K562 (cell line): ENCODE data around the gene FUT8. TPM values are rescaled to one million over a fixed set of nuclear protein-coding genes. Genes with fewer than 3 reads are reported as not detected.

ENCODE experiments used
- ATAC-seq: fragments of 200-7000 bp; cut with Tn5 transposase; 3 replicates; pipeline ENCODE4 v1.9.1; 2020; ENCODE audit warnings: moderate library complexity
- Bru-seq: library from RNA; stranded (reverse); fragments of 400-500 nt; gene quantifications from one replicate; lab custom pipeline; 2021; lab: Mats Ljungman, UMichigan
- BruChase-seq, 2 experiments: library from RNA; stranded (reverse); fragments of 400-500 nt; gene quantifications; one replicate each; lab custom pipeline; 2021; lab: Mats Ljungman, UMichigan
- BruUV-seq: library from RNA; stranded (reverse); fragments of 400-500 nt; replicated peaks from 2 replicates; lab custom pipeline; 2021; lab: Mats Ljungman, UMichigan
- CTCF ChIA-PET: fragments of 300-600 bp; formaldehyde crosslinking; extraction: SDS; loops from one replicate; lab custom pipeline; 2021; ENCODE audit warnings: low intra/inter-chr PET ratio; lab: Yijun Ruan, JAX
- POLR2A ChIA-PET: fragments of 300-600, 350-650 bp; sonication (Branson Sonifier 250); formaldehyde crosslinking; extraction: SDS; loops from one replicate; lab custom pipeline; 2021; ENCODE audit warnings: antibody characterized with exemption, inconsistent platforms; lab: Yijun Ruan, JAX
- DNase-seq, 4 experiments: peaks; one replicate each; pipeline versions ENCODE4 v3.0.0 to v3.0.0-alpha.2; 2011 to 2018; ENCODE audit warnings: low spot score in 3 of 4, mixed read lengths in 3 of 4; ENCODE audit errors: extremely low read depth in 1 of 4
- FAIRE-seq: peaks from 2 replicates; lab custom pipeline; 2011; peaks lifted over from hg19 to GRCh38; lab: Jason Lieb, UNC
- H2AFZ ChIP-seq: 2 replicates; pipeline ENCODE4 v1.6.0; 2011; ENCODE audit warnings: low read depth, low read length, control low read depth, inconsistent platforms
- H3K27ac ChIP-seq: fragments of 200-600 bp; 3 replicates; pipeline ENCODE4 v1.8.0; 2011; ENCODE audit warnings: low read depth, mild to moderate bottlenecking, control low read depth, inconsistent platforms, low read length, moderate library complexity, mixed read lengths; ENCODE audit errors: extremely low read depth
- H3K27me3 ChIP-seq, 2 experiments: fragments of 300-600 bp in 1 of 2; 2 replicates in 1 of 2; 3 replicates in 1 of 2; pipeline versions ENCODE4 v1.6.0 to v1.8.0; 2011; ENCODE audit warnings: inconsistent platforms in 2 of 2, low read length in 2 of 2, mild to moderate bottlenecking in 1 of 2, mixed read lengths in 1 of 2, moderate library complexity in 1 of 2; ENCODE audit not compliant: control insufficient read depth in 2 of 2, insufficient read depth in 2 of 2
- H3K36me3 ChIP-seq: fragments of 300-600 bp; 3 replicates; pipeline ENCODE4 v1.8.0; 2011; ENCODE audit warnings: mild to moderate bottlenecking, low read length, inconsistent platforms; ENCODE audit not compliant: control insufficient read depth, insufficient read depth
- H3K4me1 ChIP-seq, 2 experiments: fragments of 200-600 bp in 1 of 2; replicated peaks in 1 of 2; 2 replicates in 1 of 2; 3 replicates in 1 of 2; pipeline versions ENCODE4 v1.5.1 to v1.8.0; 2011; ENCODE audit warnings: inconsistent platforms in 2 of 2, low read length in 2 of 2, mild to moderate bottlenecking in 1 of 2, mixed read lengths in 1 of 2, moderate library complexity in 1 of 2; ENCODE audit not compliant: control insufficient read depth in 2 of 2, insufficient read depth in 2 of 2
- H3K4me2 ChIP-seq: 2 replicates; pipeline ENCODE4 v1.6.1; 2011; ENCODE audit warnings: low read length, control low read depth, inconsistent platforms, mixed read lengths; ENCODE audit not compliant: insufficient read depth
- H3K4me3 ChIP-seq: fragments of 200-600 bp; sonication (generic), shearing (Covaris generic); 2 replicates; pipeline ENCODE4 v1.5.1; 2016; ENCODE audit warnings: control low read depth, inconsistent platforms
- H3K79me2 ChIP-seq: fragments of 200-600 bp; 3 replicates; pipeline ENCODE4 v1.8.0; 2011; ENCODE audit warnings: low read length, inconsistent platforms; ENCODE audit not compliant: control insufficient read depth, insufficient read depth
- H3K9ac ChIP-seq, 2 experiments: 2 replicates each; pipeline versions ENCODE4 v1.6.0 to v1.6.1; 2011; ENCODE audit warnings: low read depth in 2 of 2, low read length in 2 of 2, control low read depth in 1 of 2, inconsistent platforms in 1 of 2, mild to moderate bottlenecking in 1 of 2, mixed read lengths in 1 of 2; ENCODE audit not compliant: insufficient read depth in 1 of 2
- H3K9me1 ChIP-seq: one replicate; pipeline ENCODE4 v1.6.0; 2011; ENCODE audit warnings: inconsistent platforms, mild to moderate bottlenecking, low read length, moderate library complexity; ENCODE audit not compliant: control insufficient read depth, insufficient read depth
- H3K9me3 ChIP-seq: replicated peaks from 2 replicates; pipeline ENCODE4 v1.5.1; 2011; ENCODE audit warnings: low read depth, low read length, inconsistent platforms; ENCODE audit not compliant: control insufficient read depth, insufficient read depth
- H4K20me1 ChIP-seq: replicated peaks from 2 replicates; pipeline ENCODE4 v1.6.1; 2011; ENCODE audit warnings: low read length, inconsistent platforms, mixed read lengths; ENCODE audit not compliant: control insufficient read depth, insufficient read depth
- CTBP1 ChIP-seq: fragments of 450-650 bp; IDR thresholded peaks from 2 replicates; pipeline ENCODE4 v1.6.1; 2016; ENCODE audit warnings: borderline replicate concordance
- KAT7 ChIP-seq: sonication (generic); formaldehyde crosslinking; IDR thresholded peaks from 2 replicates; pipeline ENCODE4 v1.8.0; 2022; ENCODE audit warnings: missing genetic modification reagents, mild to moderate bottlenecking, borderline replicate concordance
- KLF10 ChIP-seq: fragments of 250-450 bp; sonication (Bioruptor Pico); IDR thresholded peaks from 2 replicates; pipeline ENCODE4 v1.6.1; 2021; ENCODE audit warnings: matching md5 sums
- RBM17 ChIP-seq: fragments of 200-400 bp; formaldehyde crosslinking; IDR thresholded peaks from 2 replicates; pipeline ENCODE4 v1.6.1; 2017; ENCODE audit warnings: low read depth, mild to moderate bottlenecking, low read length, borderline replicate concordance
- SREBF2 ChIP-seq: sonication (generic); formaldehyde crosslinking; IDR thresholded peaks from 2 replicates; pipeline ENCODE4 v1.4.0; 2020; ENCODE audit warnings: mild to moderate bottlenecking, missing genetic modification reagents
- TBP ChIP-seq: optimal IDR thresholded peaks from 2 replicates; pipeline ENCODE3; 2011; ENCODE audit warnings: low read depth, low read length, improper control_type of control experiment
- ZMIZ1 ChIP-seq, 2 experiments: fragments of 150-350 bp in 1 of 2; IDR thresholded peaks; 2 replicates each; pipeline ENCODE4 v1.6.1; 2012 to 2016; ENCODE audit warnings: low read depth in 2 of 2, low read length in 2 of 2, mild to moderate bottlenecking in 1 of 2, moderate library complexity in 1 of 2
- WGBS: fragments of 100-300 bp; shearing (Covaris generic); methylation state at CpG from one replicate; pipeline ENCODE4 v1.1.6; 2016; ENCODE audit warnings: low coverage, mixed read lengths; ENCODE audit not compliant: insufficient coverage; ENCODE audit errors: missing lambda C conversion rate; 5-methylcytosine and 5-hydroxymethylcytosine counted together
- in situ Hi-C: fragments of 300-500 bp; cut with MboI; formaldehyde crosslinking; loops from 4 replicates; pipeline ENCODE4 v1.15.0; 2018; ENCODE audit warnings: inconsistent platforms, mixed read lengths
- intact Hi-C: fragments of 100-400 bp; cut with micrococcal nuclease; formaldehyde crosslinking; loops from 2 replicates; pipeline ENCODE4 v1.14.2; 2022
- long read RNA-seq, 3 experiments: library from polyadenylated mRNA in 2 of 3; library from RNA in 1 of 3; unstranded in 2 of 3; stranded (forward) in 1 of 3; transcript quantifications; one replicate each; pipeline ENCODE4 v2.0.0, GENCODE V29; 2019 to 2022
- polyA minus RNA-seq, 3 experiments: library from RNA; depleted of rRNA, polyadenylated mRNA; stranded (reverse); fragments of >200 nt; gene quantifications; 2 replicates each; pipeline ENCODE4 v1.2.3, GENCODE V29; 2011
- polyA plus RNA-seq, 8 experiments: library from polyadenylated mRNA; depleted of rRNA in 4 of 8; stranded (reverse) in 5 of 8; unstranded in 3 of 8; fragments of >200 nt; fragmentation: Nextera tagmentation in 2 of 8; fragmentation: Illumina TruSeq in 1 of 8; extraction: Ambion mirVana in 2 of 8; extraction: Trizol in 1 of 8; gene quantifications; 2 replicates each; pipeline versions ENCODE4 v1.2.1 to v1.2.3, GENCODE V29; 2011 to 2014; ENCODE audit warnings: inconsistent platforms in 1 of 8, missing spikeins in 1 of 8
- total RNA-seq, 7 experiments: library from RNA; depleted of rRNA in 6 of 7; stranded (reverse); fragments of >200 nt in 6 of 7; fragmentation: Illumina TruSeq in 2 of 7; extraction: Trizol in 2 of 7; gene quantifications; 2 replicates each; pipeline versions ENCODE4 v1.2.1 to v1.2.3, GENCODE V29; 2011 to 2021; ENCODE audit warnings: low replicate concordance in 1 of 7
- TF ChIP-seq, protein P1 (sequence below): sonication (generic); formaldehyde crosslinking; IDR thresholded peaks from 2 replicates; pipeline ENCODE4 v1.8.0; 2022; ENCODE audit warnings: mild to moderate bottlenecking, missing genetic modification reagents

FUT8 gene
- 12.8 and 21.0 TPM in 2 replicates for total RNA-seq (2011; cell fraction: chromatin; rRNA removed; ENCODE audit: low replicate concordance)
- 9.8 and 10.1 TPM in 2 replicates for total RNA-seq (2011; cell fraction: nucleolus; rRNA removed)
- total RNA-seq (2011; cell fraction: nucleoplasm; rRNA removed): 13.3 and 16.0 TPM in 2 replicates
- total RNA-seq (2014; rRNA removed): 7.8 and 9.1 TPM in 2 replicates
- total RNA-seq (2014; rRNA removed; fragmentation: Illumina TruSeq; extraction: Trizol): 10.6 and 11.9 TPM in 2 replicates
- total RNA-seq (2015; rRNA removed; fragmentation: Illumina TruSeq; extraction: Trizol): 14.7 and 15.2 TPM in 2 replicates
- total RNA-seq (2021): 13.3 and 14.2 TPM in 2 replicates
- polyA plus RNA-seq (2011; rRNA removed): 7.2 and 8.0 TPM in 2 replicates
- polyA plus RNA-seq (2011; cell fraction: cytosol; rRNA removed): 3.6 and 6.1 TPM in 2 replicates
- polyA plus RNA-seq (2011; cell fraction: nucleus; rRNA removed): 4.1 and 4.7 TPM in 2 replicates
- polyA plus RNA-seq (2012): 8.2 and 10.1 TPM in 2 replicates
- polyA plus RNA-seq (2014; fragmentation: Illumina TruSeq; extraction: Trizol): 8.6 and 11.0 TPM in 2 replicates
- 1 to 10 TPM; 4.1 to 6.0 TPM for polyA plus RNA-seq (2014; fragmentation: Nextera tagmentation; extraction: Ambion mirVana)
- polyA plus RNA-seq (2014; rRNA removed): 6.0 and 7.1 TPM in 2 replicates
- polyA minus RNA-seq (2011; rRNA and poly(A)+ RNA removed): 13.7 and 19.0 TPM in 2 replicates
- polyA minus RNA-seq (2011; cell fraction: cytosol; rRNA and poly(A)+ RNA removed): 3.4 and 3.8 TPM in 2 replicates
- polyA minus RNA-seq (2011; cell fraction: nucleus; rRNA and poly(A)+ RNA removed): 7.3 and 12.3 TPM in 2 replicates
- percentile 58 among the genes with signal in this experiment for Bru-seq, nascent RNA
- percentile 54 among the genes with signal in this experiment for BruChase-seq, experiment 1, labeled RNA remaining after a 2-hour chase
- percentile 54 among the genes with signal in this experiment for BruChase-seq, experiment 2, labeled RNA remaining after a 6-hour chase
- long read RNA-seq, experiment 1, full-length matches to known transcripts: 4 of 22 reads
- long read RNA-seq, experiment 1, partial matches to known transcripts: 1 of 22 reads
- long read RNA-seq, experiment 1, other reads (novel, unspliced or antisense): 17 of 22 reads
- long read RNA-seq, experiment 2, partial matches to known transcripts: 0 of 2 reads
- long read RNA-seq, experiment 2, other reads (novel, unspliced or antisense): 2 of 2 reads
- long read RNA-seq, experiment 3, full-length matches to known transcripts: 1 of 2 reads
- long read RNA-seq, experiment 3, partial matches to known transcripts: 0 of 2 reads
- long read RNA-seq, experiment 3, other reads (novel, unspliced or antisense): 1 of 2 reads

DNA sequence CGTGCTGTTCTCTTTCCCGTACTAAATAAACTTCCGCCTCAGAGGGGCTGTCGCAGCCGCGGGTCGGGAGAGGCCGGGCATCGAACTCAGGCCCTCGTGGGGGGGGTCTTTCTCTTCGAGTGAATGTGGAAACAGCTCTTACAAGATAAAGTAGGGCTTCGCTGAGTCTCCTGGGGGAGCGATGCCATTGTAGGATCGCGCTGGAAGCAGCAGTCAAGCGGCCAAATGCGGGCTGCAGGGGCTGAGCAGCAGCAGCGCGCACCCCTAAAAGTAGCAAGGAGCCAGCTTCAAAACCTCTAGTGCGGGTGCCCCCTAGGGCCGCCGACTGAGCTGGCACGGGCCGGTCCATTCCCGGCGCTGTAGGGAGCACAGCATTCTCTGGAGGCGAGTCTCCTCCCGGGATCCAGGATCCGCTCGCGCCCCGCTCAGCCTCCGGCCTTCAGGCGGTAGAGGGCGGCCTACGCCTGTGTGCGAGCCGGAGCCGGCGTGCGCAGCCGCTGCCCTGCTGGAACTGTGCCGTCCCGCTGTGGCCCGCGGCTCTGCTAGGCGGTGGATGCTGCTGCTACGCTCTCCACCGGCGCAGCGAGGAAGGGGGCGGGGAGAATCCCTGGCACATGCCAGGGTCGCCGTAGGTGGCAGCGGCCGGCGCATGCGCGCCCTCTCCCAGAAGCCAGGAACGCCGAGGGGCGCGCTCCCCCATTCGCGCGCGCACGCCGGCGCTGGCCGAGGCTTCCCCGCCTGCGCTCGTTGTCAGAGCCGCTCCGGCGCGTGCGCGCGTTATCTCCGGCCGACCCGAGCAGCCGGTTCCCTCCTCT, at the start of gene FUT8:
FUT8 (plus strand) TSS at position 699 of the 815 bp plus-strand sequence. CDS start 148,834 bp downstream, outside the sequence.
- POLR2A ChIA-PET: interaction anchor here (0.5 to 1.3 kb wide), 4 partner anchors 12 to 417 kb away, joined by 3 to 4 read pairs (median 4); no protein-coding TSS in a partner anchor
- intact Hi-C loops (loop anchor here (10.0 kb wide), 2 partner anchors 187 to 653 kb away; no protein-coding TSS in a partner anchor), in situ Hi-C loops (loop anchor here (25.0 kb wide), 3 partner anchors 425 to 650 kb away; no protein-coding TSS in a partner anchor)
- ATAC-seq (peak; percentile 90), FAIRE-seq (no peak), DNase-seq (peak; percentile 35 to 67 (median 44))
- no TSS peak for BruUV-seq
- peak within 1 kb of the TSS; percentile 84 for H2AFZ ChIP-seq
- peaks cover 28% of the 10 kb centered on the region for H3K79me2 ChIP-seq
- CTCF ChIA-PET: interaction anchor here (0.6 to 0.7 kb wide), 2 partner anchors 182 to 547 kb away, joined by 3 read pairs; no protein-coding TSS in a partner anchor
- peak within 1 kb of the TSS; percentile 49; the same call in 2 of the 3 replicates for H3K27ac ChIP-seq
- peak within 1 kb of the TSS; percentile 63 for H3K4me2 ChIP-seq
- H4K20me1 ChIP-seq: no peaks in the 10 kb centered on the region
- WGBS: 39% methylated on average over 15 of the region's 85 CpGs
- H3K4me3 ChIP-seq: peak within 1 kb of the TSS; percentile 57
- H3K4me1 ChIP-seq: peaks cover 0 to 17% of the 10 kb centered on the region in 2 experiments; a peak in 1 of 5 replicates
- no peaks in the 10 kb centered on the region for H3K36me3 ChIP-seq
- H3K27me3 ChIP-seq: no peaks in the 10 kb centered on the region
- peak within 1 kb of the TSS; percentile 60 to 91 for H3K9ac ChIP-seq
- H3K9me3 ChIP-seq: no peaks in the 10 kb centered on the region
- no peaks in the 10 kb centered on the region for H3K9me1 ChIP-seq
- TF ChIP-seq SREBF2: no peak
- no peak for TF ChIP-seq RBM17
- peak; percentile 80; the same call in 1 of the 2 replicates for TF ChIP-seq KAT7 (CRISPR knock-in tag)
- peak; percentile 23 for TF ChIP-seq TBP
- peak; percentile 60; the same call in 1 of the 2 replicates for TF ChIP-seq CTBP1
- no peak for TF ChIP-seq KLF10
- TF ChIP-seq ZMIZ1 (IDR thresholded peaks at IDR 0.05; ENCODE audit: low read depth in 2 of 2, low read length in 2 of 2): no peak
- TF ChIP-seq, protein P1, sequence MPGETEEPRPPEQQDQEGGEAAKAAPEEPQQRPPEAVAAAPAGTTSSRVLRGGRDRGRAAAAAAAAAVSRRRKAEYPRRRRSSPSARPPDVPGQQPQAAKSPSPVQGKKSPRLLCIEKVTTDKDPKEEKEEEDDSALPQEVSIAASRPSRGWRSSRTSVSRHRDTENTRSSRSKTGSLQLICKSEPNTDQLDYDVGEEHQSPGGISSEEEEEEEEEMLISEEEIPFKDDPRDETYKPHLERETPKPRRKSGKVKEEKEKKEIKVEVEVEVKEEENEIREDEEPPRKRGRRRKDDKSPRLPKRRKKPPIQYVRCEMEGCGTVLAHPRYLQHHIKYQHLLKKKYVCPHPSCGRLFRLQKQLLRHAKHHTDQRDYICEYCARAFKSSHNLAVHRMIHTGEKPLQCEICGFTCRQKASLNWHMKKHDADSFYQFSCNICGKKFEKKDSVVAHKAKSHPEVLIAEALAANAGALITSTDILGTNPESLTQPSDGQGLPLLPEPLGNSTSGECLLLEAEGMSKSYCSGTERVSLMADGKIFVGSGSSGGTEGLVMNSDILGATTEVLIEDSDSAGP: no peak
